ENCODE results near the gene CANT1.
A peak's percentile ranks its signal among the peaks of the same experiment; 100 is the strongest.
"Not testable (repeated sequence)": the region's sequence is repeated elsewhere in the genome, so short reads cannot be mapped to it uniquely, and the experiment has no call there.

Gene CANT1

GRCh38 chr17:79033046-79033616 lies 23.6 kb upstream of the CANT1 start:
- no peak overlapping the region for H3K4me3 ChIP-seq (ENCODE audit: control insufficient read depth, low read depth, low read length)

GRCh38 chr17:79031996-79032875 lies 22.7 kb upstream of the CANT1 start:
- TF ChIP-seq CTCF (conservative IDR thresholded peaks at IDR 0.05; ENCODE audit: control insufficient read depth, insufficient read depth, low read depth, low read length): no peak
- no peak for DNase-seq (ENCODE audit: low read depth)
- no peak overlapping the region for H3K4me3 ChIP-seq (ENCODE audit: control insufficient read depth, low read depth, low read length)

More at GRCh38 chr17:79033046-79033616, 23.6 kb upstream of the CANT1 start:
- TF ChIP-seq CTCF (conservative IDR thresholded peaks at IDR 0.05; ENCODE audit: control insufficient read depth, insufficient read depth, low read depth, low read length): no peak
- no peak for DNase-seq (ENCODE audit: low read depth)

- not testable (repeated sequence) for H3K4me3 ChIP-seq (ENCODE audit: control insufficient read depth, low read depth, low read length); DNase-seq (ENCODE audit: low read depth)
Observed at GRCh38 chr17:79030636-79031035, 21.1 kb upstream of the CANT1 start.

- no peak for DNase-seq (ENCODE audit: low read depth)
- H3K4me3 ChIP-seq (ENCODE audit: control insufficient read depth, low read depth, low read length): no peak overlapping the region
- TF ChIP-seq CTCF (conservative IDR thresholded peaks at IDR 0.05; ENCODE audit: control insufficient read depth, insufficient read depth, low read depth, low read length): no peak
Observed at GRCh38 chr17:79029327-79030009, 19.9 kb upstream of the CANT1 start.

GRCh38 chr17:79028496-79029326 lies 19.1 kb upstream of the CANT1 start:
- H3K4me3 ChIP-seq (ENCODE audit: control insufficient read depth, low read depth, low read length): no peak overlapping the region
- no peak for DNase-seq (ENCODE audit: low read depth)
- TF ChIP-seq CTCF (conservative IDR thresholded peaks at IDR 0.05; ENCODE audit: control insufficient read depth, insufficient read depth, low read depth, low read length): peak; percentile 28

GRCh38 chr17:79027925-79028491 lies 18.4 kb upstream of the CANT1 start:
- DNase-seq (ENCODE audit: low read depth): peak; percentile 38
- TF ChIP-seq CTCF (conservative IDR thresholded peaks at IDR 0.05; ENCODE audit: control insufficient read depth, insufficient read depth, low read depth, low read length): no peak
- H3K4me3 ChIP-seq (ENCODE audit: control insufficient read depth, low read depth, low read length): no peak overlapping the region
